Brain pericyte (primary cell): ENCODE results near the gene PML.
A peak's percentile ranks its signal among the peaks of the same experiment; 100 is the strongest.
"Not testable (repeated sequence)": the region's sequence is repeated elsewhere in the genome, so short reads cannot be mapped to it uniquely, and the experiment has no call there.

ENCODE experiments used
- DNase-seq: peaks from one replicate; pipeline ENCODE4 v3.0.0-alpha.2; 2012; ENCODE audit warnings: low read depth, low spot score

Gene PML

GRCh38 chr15:74038707-74039655 is 44.5 kb downstream of the PML start:
- DNase-seq: no peak

DNA sequence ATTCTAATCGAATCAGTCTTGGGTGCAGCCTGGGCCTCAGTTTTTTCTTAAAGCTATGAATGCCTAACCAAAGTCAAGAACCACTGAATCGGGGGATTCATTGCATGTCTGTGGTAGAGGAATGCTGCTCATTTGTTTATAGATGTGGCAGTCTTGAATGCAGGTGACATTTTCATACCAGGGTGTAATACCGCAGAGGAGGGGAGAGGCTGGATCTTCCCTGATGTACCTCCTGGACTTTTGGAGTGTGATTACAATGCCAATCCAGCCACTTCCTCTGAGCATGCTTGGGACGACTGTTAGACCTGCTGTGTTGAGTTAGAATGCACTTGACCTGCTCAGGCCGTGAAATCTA is 45.1 kb downstream of the PML start:
- DNase-seq: no peak

DNA sequence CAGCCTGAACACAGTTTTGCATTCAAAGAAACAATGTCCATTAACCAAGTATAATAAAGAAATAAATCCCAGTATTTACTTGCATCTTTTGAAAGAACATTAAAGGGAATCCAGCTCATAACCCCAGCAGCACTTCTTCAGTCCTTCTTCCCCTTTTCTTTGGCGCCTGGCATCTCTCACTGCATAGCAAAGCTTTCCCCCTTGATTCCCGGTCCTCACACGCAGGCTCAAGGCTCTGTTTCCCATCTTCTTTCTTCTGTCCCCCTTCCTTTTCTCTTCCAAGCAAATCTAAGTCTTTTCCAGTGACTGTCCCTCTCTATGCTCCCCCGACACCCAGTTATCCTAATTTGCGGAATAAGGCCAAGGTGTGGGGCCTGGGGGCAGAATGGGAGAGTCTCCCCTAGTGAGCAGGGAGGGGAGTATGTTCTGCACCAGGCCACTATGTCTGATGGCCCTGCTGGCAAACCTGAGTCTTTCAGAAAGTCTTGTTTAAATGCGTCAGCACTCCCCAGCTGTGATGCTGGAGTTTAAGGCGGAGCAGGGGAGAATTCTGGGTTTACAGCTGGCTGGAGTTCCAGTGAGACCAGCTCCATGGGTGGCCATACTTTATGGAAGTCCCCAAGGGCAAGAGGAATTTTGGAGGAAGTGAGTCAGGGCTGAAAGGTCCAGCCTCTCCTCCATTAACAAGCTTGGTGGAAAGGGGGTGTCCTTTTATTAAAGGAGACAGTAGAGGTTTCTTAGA is 45.8 kb downstream of the PML start:
- peak; percentile 84 for DNase-seq

DNA sequence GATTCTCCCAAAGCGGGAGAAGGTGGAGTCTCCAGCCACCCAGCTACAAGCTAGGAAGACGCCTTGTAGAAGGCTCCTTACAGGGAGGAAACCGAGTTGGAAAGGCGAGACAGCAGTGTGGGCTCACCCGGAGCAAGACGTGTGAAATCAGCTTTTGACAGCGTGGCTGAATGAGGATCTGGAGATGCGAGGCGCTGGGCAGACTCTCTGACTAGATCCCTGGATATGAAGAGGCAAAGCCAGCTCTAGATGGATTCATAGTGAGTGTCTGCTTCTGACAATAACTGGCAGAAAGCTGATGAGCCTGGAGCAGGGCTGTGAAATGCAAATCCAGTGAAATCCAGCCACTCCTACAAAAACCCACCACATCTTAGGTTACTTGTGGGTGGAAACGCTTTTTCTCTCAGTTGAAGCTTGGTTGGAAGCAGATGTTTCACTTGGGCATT is 46.8 kb downstream of the PML start:
- no peak for DNase-seq

DNA sequence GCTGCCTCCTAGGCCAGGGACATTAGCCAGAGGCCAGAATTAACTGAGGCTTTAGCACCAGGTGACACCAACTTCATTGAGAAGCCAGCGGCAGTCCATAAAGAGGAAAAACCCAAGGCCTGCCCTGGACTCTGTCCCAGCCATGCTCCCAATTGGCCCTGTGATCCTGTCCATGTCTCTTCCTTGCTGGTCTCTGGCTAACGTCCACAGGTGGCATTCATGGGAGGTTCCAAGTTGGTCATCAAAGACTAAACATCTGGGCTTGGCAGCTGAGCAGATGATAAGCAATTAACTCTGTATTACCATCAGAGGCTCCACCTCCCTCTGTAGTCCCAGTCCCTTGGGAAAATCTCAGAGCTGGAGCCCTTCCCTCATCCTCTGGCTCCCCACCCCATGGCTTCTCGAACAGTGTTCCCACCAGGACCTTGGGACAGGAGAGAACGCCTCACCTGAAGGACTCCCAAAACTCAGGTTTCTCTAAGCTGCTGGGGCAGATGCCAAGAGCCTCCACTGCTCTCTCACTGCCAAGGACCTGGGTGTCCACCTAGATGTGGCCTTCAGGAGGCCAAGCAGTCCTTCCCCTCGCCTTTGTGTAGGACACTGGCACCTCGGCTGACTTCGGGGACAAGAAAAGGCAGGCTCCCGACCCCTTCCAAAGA is 47.4 kb downstream of the PML start:
- no peak for DNase-seq

GRCh38 chr15:74042603-74043424 is 48.3 kb downstream of the PML start:
- no peak for DNase-seq

DNA sequence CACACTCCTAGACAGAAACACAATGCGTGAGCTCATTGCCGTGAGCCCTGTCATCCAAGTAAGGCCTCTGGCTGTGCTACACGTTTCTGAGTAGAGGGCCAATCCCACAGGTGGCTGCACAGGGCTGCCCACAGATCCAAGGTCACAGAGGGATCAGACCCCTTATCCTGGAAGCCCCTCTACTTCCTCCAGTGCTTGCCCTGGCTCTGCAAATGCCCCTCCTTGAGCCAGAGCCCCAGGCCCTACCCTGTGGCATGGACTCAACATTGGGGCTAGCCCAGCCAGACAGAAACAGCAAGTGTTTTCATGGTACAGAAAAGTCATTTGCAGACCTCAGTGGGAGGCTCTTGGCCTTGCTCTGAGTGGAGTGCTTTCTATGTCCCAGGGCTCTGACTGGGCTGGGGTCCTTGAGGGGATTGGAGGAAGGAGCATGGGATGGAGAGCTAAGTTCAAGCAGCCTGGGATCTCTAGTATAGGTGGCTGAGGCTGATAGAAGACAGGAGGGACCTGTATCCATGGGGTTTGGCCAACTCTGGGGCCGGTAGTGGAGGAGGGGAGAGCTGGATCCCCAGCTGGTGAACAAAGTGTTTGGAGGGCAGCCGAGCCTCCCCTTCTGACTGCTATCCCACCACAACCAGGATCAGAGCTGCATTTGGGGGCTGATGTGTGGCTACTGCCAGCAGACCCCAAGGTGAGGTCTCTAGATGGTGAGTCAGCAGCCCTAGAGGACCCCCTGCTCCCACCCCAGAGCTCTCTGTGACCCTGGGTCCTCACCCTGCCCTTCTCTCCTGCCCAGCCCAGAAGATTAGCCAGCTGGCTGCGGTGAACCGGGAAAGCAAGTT is 49.1 kb downstream of the PML start:
- DNase-seq: no peak

- no peak for DNase-seq
Observed at GRCh38 chr15:74044267-74045110, 50.0 kb downstream of the PML start.

GRCh38 chr15:74045184-74045583 is 50.7 kb downstream of the PML start:
- no peak for DNase-seq

DNA sequence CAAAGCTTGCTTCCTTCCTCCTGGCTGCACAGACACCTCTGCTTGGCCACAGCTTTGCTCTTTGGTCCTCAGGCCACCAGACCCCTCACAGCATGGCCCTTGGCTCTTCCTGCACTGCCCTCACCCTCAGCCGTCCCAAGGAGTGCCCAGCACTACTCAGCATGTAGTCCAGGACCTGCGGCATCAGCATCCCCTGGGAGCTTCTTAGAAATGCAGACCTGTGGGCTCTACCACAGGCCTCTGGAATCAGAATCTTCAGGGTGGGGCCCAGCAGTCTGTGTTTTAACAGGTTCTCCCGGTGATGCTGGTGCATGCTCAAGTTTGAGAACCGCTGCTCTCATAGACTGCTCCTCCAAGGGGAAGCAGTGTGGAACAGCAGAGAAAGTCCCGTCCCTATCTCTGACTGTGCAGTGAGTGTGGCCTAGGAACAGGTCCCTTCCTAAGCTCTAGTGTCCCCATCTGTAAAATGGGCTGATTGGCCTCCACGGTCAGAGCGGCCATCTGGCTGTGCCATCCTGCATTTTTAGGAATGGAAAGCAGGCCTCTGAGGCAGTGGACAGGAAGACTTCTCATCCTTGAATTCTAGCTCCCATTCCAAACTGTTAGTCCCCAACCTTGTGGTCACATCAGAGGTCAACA is 51.2 kb downstream of the PML start:
- DNase-seq: no peak

DNA sequence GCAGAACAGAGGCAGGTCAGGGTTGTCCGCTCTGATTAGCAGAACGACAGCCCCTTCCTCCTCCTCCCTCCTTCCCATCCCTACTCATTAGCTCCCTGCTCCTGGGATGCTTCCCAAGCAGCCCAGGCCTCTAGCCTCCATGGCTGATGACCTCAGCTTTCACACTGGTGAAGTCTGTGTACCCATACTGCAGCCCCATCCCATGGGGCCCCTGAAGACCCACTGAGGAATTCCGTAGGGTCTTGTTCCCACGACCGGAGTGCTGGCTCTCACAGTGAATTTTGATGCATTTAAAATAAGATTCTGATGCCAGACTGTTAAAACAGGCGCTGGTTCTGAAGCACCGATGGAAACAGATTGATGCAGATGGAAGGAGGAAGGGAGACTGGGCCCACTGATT is 51.8 kb downstream of the PML start:
- no peak for DNase-seq

- DNase-seq: no peak
Observed at GRCh38 chr15:74050127-74050526, 55.6 kb downstream of the PML start.

GRCh38 chr15:74050556-74051234 is 56.2 kb downstream of the PML start:
- no peak for DNase-seq

DNA sequence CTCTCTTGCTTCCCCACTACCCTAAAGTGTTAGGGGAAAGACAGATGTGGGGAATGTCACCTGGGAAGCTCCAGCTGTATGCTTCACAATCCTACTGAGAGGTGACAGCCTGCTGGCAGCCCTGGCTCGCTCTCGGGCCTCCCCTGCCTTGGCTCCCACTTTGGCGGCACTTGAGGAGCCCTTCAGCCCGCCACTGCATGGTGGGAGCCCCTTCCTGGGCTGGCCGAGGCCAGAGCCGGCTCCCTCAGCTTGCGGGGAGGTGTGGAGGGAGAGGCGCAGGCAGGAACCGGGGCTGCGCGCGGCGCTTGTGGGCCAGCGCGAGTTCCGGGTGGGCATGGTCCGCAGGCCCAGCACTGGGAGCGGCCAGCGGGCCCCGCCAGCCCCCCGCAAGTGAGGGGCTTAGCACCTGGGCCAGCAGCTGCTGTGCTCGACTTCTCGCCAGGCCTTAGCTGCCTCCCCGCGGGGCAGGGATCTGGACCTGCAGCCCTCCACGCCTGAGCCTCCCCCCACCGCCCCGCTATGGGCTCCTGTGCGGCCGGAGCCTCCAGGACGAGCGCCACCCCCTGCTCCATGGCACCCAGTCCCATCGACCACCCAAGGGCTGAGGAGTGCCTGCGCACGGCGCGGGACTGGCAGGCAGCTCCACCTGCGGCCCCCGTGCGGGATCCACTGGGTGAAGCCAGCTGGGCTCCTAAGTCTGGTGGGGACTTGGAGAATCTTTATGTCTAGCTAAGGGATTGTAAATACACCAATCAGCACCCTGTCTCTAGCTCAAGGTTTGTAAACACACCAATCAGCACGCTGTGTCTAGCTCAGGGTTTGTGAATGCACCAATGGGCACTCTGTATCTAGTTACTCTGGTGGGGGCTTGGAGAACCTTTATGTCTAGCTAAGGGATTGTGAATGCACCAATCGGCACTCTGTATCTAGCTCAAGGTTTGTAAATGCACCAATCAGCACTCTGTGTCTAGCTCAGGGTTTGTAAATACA is 58.0 kb downstream of the PML start:
- DNase-seq: not testable (repeated sequence)

GRCh38 chr15:74053517-74053916 is 59.0 kb downstream of the PML start:
- DNase-seq: no peak

GRCh38 chr15:74053941-74054529 is 59.5 kb downstream of the PML start:
- no peak for DNase-seq

DNA sequence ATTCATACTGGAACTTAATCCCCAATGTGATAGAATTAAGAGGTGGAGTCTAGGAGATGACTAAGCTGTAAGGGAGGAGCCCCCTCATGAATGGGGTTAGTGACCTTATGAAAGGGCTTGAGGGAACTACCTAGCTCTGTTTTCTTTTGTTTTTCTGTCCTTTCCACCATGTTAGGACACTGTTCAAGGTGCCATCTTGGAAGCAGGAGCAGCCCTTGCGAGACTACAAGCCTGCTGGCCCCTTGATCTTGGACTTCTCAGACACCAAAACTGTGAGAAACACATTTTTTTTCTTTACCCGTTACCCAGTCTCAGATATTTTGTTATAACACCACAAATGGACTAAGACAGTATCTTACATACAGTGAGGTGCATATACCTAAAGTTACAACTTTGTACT is 61.3 kb downstream of the PML start:
- DNase-seq: no peak
